HEK293 (cell line): Measurements from ENCODE around the gene LDHD.

Source experiments
- CTCF ChIA-PET: fragments of 350-600 bp; formaldehyde crosslinking; extraction: SDS; loops from one replicate; lab custom pipeline; 2021; ENCODE audit warnings: antibody characterized with exemption; lab: Yijun Ruan, JAX
- POLR2A ChIA-PET: fragments of 300-600 bp; formaldehyde crosslinking; extraction: SDS; loops from one replicate; lab custom pipeline; 2020; ENCODE audit warnings: antibody characterized with exemption, inconsistent platforms; lab: Yijun Ruan, JAX
- H3K27ac ChIP-seq: fragments of 200-500 bp; sonication (Bioruptor generic); 2 replicates; pipeline ENCODE4 v1.5.1; 2014; ENCODE audit warnings: low read depth, low read length, control low read depth, inconsistent platforms; ENCODE audit errors: extremely low read depth
- H3K36me3 ChIP-seq, 2 experiments: fragments of 200-500 bp in 1 of 2; sonication (Bioruptor generic) in 1 of 2; 1 replicate in 1 of 2; 2 replicates in 1 of 2; pipeline ENCODE4 v1.5.1; 2014 to 2017; ENCODE audit warnings: inconsistent platforms in 2 of 2, low read length in 2 of 2; ENCODE audit not compliant: control insufficient read depth in 2 of 2, insufficient read depth in 1 of 2
- H3K4me1 ChIP-seq: fragments of 200-500 bp; sonication (Bioruptor generic); 2 replicates; pipeline ENCODE4 v1.5.1; 2014; ENCODE audit warnings: mild to moderate bottlenecking, low read length, inconsistent platforms; ENCODE audit not compliant: control insufficient read depth, insufficient read depth
- H3K4me3 ChIP-seq: 2 replicates; pipeline ENCODE4 v1.5.1; 2011; ENCODE audit warnings: low read depth, mild to moderate bottlenecking, control low read depth, low read length, moderate library complexity
- H3K9me3 ChIP-seq: fragments of 200-500 bp; sonication (Bioruptor generic); 2 replicates; pipeline ENCODE4 v1.5.1; 2014; ENCODE audit warnings: low read depth, low read length, inconsistent platforms; ENCODE audit not compliant: control insufficient read depth, insufficient read depth
- FEZF1 ChIP-seq: fragments of 450-650 bp; formaldehyde crosslinking; IDR thresholded peaks from 2 replicates; pipeline ENCODE4 v1.5.1; 2016; ENCODE audit warnings: missing biosample characterization, missing genetic modification characterization
- KLF10 ChIP-seq: fragments of 450-650 bp; IDR thresholded peaks from 2 replicates; pipeline ENCODE4 v1.5.1; 2018; ENCODE audit warnings: missing biosample characterization, mild to moderate bottlenecking, missing genetic modification characterization
- PRDM1 ChIP-seq: fragments of 450-650 bp; formaldehyde crosslinking; IDR thresholded peaks from 2 replicates; pipeline ENCODE4; 2016; ENCODE audit warnings: missing biosample characterization, missing genetic modification characterization
- PRDM2 ChIP-seq: fragments of 450-650 bp; formaldehyde crosslinking; IDR thresholded peaks from 2 replicates; pipeline ENCODE4 v1.5.1; 2016; ENCODE audit warnings: missing biosample characterization, missing genetic modification characterization, borderline replicate concordance
- PRDM6 ChIP-seq: fragments of 450-650 bp; formaldehyde crosslinking; IDR thresholded peaks from 2 replicates; pipeline ENCODE4 v1.5.1; 2017; ENCODE audit warnings: missing biosample characterization, missing genetic modification characterization
- SP7 ChIP-seq: fragments of 450-650 bp; formaldehyde crosslinking; IDR thresholded peaks from 2 replicates; pipeline ENCODE4 v1.5.1; 2016; ENCODE audit warnings: missing biosample characterization, missing genetic modification characterization
- ZBTB20 ChIP-seq: fragments of 450-650 bp; formaldehyde crosslinking; IDR thresholded peaks from 2 replicates; pipeline ENCODE4 v1.5.1; 2016; ENCODE audit warnings: missing biosample characterization, missing genetic modification characterization
- ZBTB44 ChIP-seq: fragments of 450-650 bp; IDR thresholded peaks from 2 replicates; pipeline ENCODE4 v1.5.1; 2018; ENCODE audit warnings: missing biosample characterization, mild to moderate bottlenecking, missing genetic modification characterization
- ZNF133 ChIP-seq: fragments of 450-650 bp; formaldehyde crosslinking; IDR thresholded peaks from 2 replicates; pipeline ENCODE4 v1.5.1; 2016; ENCODE audit warnings: missing biosample characterization, missing genetic modification characterization
- ZNF19 ChIP-seq: fragments of 450-650 bp; formaldehyde crosslinking; IDR thresholded peaks from 2 replicates; pipeline ENCODE4; 2016; ENCODE audit warnings: missing biosample characterization, missing genetic modification characterization, low read depth
- ZNF211 ChIP-seq: fragments of 450-650 bp; formaldehyde crosslinking; IDR thresholded peaks from 2 replicates; pipeline ENCODE4 v1.5.1; 2016; ENCODE audit warnings: low read depth, missing biosample characterization, missing genetic modification characterization
- ZNF324 ChIP-seq: fragments of 450-650 bp; formaldehyde crosslinking; IDR thresholded peaks from 2 replicates; pipeline ENCODE4 v1.5.1; 2016; ENCODE audit warnings: missing biosample characterization, missing genetic modification characterization
- ZNF350 ChIP-seq: fragments of 450-650 bp; formaldehyde crosslinking; IDR thresholded peaks from 2 replicates; pipeline ENCODE4 v1.5.0; 2017; ENCODE audit warnings: missing biosample characterization, mild to moderate bottlenecking, missing genetic modification characterization
- ZNF354C ChIP-seq: fragments of 450-650 bp; formaldehyde crosslinking; IDR thresholded peaks from 2 replicates; pipeline ENCODE4 v1.5.1; 2016; ENCODE audit warnings: missing biosample characterization, missing genetic modification characterization, low read depth, borderline replicate concordance
- ZNF433 ChIP-seq: fragments of 450-650 bp; formaldehyde crosslinking; IDR thresholded peaks from 2 replicates; pipeline ENCODE4 v1.5.1; 2016; ENCODE audit warnings: missing biosample characterization, missing genetic modification characterization, low read depth
- ZNF544 ChIP-seq: fragments of 450-650 bp; formaldehyde crosslinking; IDR thresholded peaks from 2 replicates; pipeline ENCODE4 v1.5.0; 2017; ENCODE audit warnings: missing biosample characterization, missing genetic modification characterization
- ZNF558 ChIP-seq: fragments of 450-650 bp; formaldehyde crosslinking; IDR thresholded peaks from 2 replicates; pipeline ENCODE4 v1.5.1; 2016; ENCODE audit warnings: missing biosample characterization, missing genetic modification characterization
- ZNF560 ChIP-seq: fragments of 450-650 bp; formaldehyde crosslinking; IDR thresholded peaks from 2 replicates; pipeline ENCODE4 v1.5.1; 2017; ENCODE audit warnings: missing biosample characterization, missing genetic modification characterization, borderline replicate concordance
- ZNF580 ChIP-seq: fragments of 450-650 bp; formaldehyde crosslinking; IDR thresholded peaks from 2 replicates; pipeline ENCODE4 v1.5.1; 2016; ENCODE audit warnings: missing biosample characterization, missing genetic modification characterization
- ZNF596 ChIP-seq: fragments of 450-650 bp; IDR thresholded peaks from 2 replicates; pipeline ENCODE4 v1.5.0; 2018; ENCODE audit warnings: missing biosample characterization, mild to moderate bottlenecking, missing genetic modification characterization, moderate library complexity
- ZNF792 ChIP-seq: fragments of 450-650 bp; formaldehyde crosslinking; IDR thresholded peaks from 2 replicates; pipeline ENCODE4 v1.5.1; 2016; ENCODE audit warnings: missing biosample characterization, missing genetic modification characterization
- ZSCAN18 ChIP-seq: fragments of 450-650 bp; formaldehyde crosslinking; IDR thresholded peaks from 2 replicates; pipeline ENCODE4 v1.5.1; 2016; ENCODE audit warnings: missing biosample characterization, missing genetic modification characterization
- ZSCAN23 ChIP-seq: fragments of 450-650 bp; formaldehyde crosslinking; IDR thresholded peaks from 2 replicates; pipeline ENCODE4 v1.5.1; 2016; ENCODE audit warnings: missing biosample characterization, missing genetic modification characterization

LDHD gene

GRCh38 chr16:75147968-75148310 is 31.4 kb upstream of the LDHD start:
- POLR2A ChIA-PET = no interaction called here

GRCh38 chr16:75143941-75144340 is 27.4 kb upstream of the LDHD start:
- H3K27ac ChIP-seq = no peak overlapping the region
- H3K9me3 ChIP-seq = no peaks in the 10 kb centered on the region
- CTCF ChIA-PET = no interaction called here
- no peak overlapping the region for H3K4me3 ChIP-seq
- TF ChIP-seq FEZF1 (tag by site-specific recombination) = no peak
- TF ChIP-seq ZNF544 = no peak
- no peak for TF ChIP-seq ZNF350 (tag by site-specific recombination)
- no peak for TF ChIP-seq ZNF354C (tag by site-specific recombination)
- TF ChIP-seq ZNF558 (tag by site-specific recombination) = no peak
- no peak for TF ChIP-seq ZNF133 (tag by site-specific recombination)
- TF ChIP-seq PRDM6 (tag by site-specific recombination) = no peak
- TF ChIP-seq ZNF19 (tag by site-specific recombination) = no peak
- no peak for TF ChIP-seq ZNF324 (tag by site-specific recombination)
- no peak for TF ChIP-seq ZNF596 (tag by site-specific recombination)
- TF ChIP-seq PRDM2 = no peak
- no peaks in the 10 kb centered on the region for H3K4me1 ChIP-seq
- H3K36me3 ChIP-seq = no peaks in the 10 kb centered on the region
- POLR2A ChIA-PET = no interaction called here

More at GRCh38 chr16:75147968-75148310, 31.4 kb upstream of the LDHD start:
- H3K27ac ChIP-seq = no peak overlapping the region
- TF ChIP-seq PRDM1 (tag by site-specific recombination) (peak; percentile 24; the same call in 1 of the 2 replicates), KLF10 (no peak)
- TF ChIP-seq, all 188 proteins: peak for 1
- H3K4me1 ChIP-seq = no peaks in the 10 kb centered on the region
- CTCF ChIA-PET = interaction anchor here (0.6 kb wide), 1 partner anchor 237 kb away, joined by 3 read pairs; no protein-coding TSS in a partner anchor
- H3K9me3 ChIP-seq = no peaks in the 10 kb centered on the region
- H3K36me3 ChIP-seq = peaks cover 0 to 10% of the 10 kb centered on the region in 2 experiments; a peak in 2 of 3 replicates
- H3K4me3 ChIP-seq = no peak overlapping the region

- POLR2A ChIA-PET = no interaction called here
- no peaks in the 10 kb centered on the region for H3K36me3 ChIP-seq
- H3K27ac ChIP-seq = no peak overlapping the region
- H3K4me3 ChIP-seq = no peak overlapping the region
- H3K4me1 ChIP-seq = no peaks in the 10 kb centered on the region
- CTCF ChIA-PET = no interaction called here
- no peaks in the 10 kb centered on the region for H3K9me3 ChIP-seq
- TF ChIP-seq ZNF580 (no peak), ZNF792 (tag by site-specific recombination) (no peak), ZNF433 (tag by site-specific recombination) (no peak), SP7 (no peak), ZNF211 (tag by site-specific recombination) (no peak), ZNF133 (tag by site-specific recombination) (no peak), ZSCAN23 (no peak), ZNF560 (tag by site-specific recombination) (no peak), ZBTB44 (no peak), ZBTB20 (tag by site-specific recombination) (no peak), ZSCAN18 (tag by site-specific recombination) (no peak)
These were observed 22.9 kb upstream of the LDHD start for GRCh38 chr16:75139498-75139897.
